Fibroblast of lung (primary cell): ENCODE results near the gene CDKN2A.

Experiments used
- EZH2 ChIP-seq: IDR thresholded peaks from 2 replicates; pipeline ENCODE4 v1.5.1; 2012; ENCODE audit warnings: low read length, control low read depth, mild to moderate bottlenecking; ENCODE audit errors: missing control alignments
- TF ChIP-seq, protein P1 (sequence below), 2 donors: IDR thresholded peaks in 1 of 2; conservative IDR thresholded peaks in 1 of 2; 1 replicate in 1 of 2; 2 replicates in 1 of 2; pipeline ENCODE4 v1.5.1; 2011 to 2012; ENCODE audit warnings: low read length in 2 of 2, control low read depth in 1 of 2, inconsistent platforms in 1 of 2, low read depth in 1 of 2, mild to moderate bottlenecking in 1 of 2

DNA sequence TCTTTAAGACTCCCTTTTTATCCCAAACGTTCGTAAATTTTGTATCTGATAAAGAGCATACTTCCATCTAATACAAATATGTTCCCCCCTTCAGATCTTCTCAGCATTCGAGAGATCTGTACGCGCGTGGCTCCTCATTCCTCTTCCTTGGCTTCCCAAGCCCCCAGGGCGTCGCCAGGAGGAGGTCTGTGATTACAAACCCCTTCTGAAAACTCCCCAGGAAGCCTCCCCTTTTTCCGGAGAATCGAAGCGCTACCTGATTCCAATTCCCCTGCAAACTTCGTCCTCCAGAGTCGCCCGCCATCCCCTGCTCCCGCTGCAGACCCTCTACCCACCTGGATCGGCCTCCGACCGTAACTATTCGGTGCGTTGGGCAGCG, 19.9 kb downstream of the CDKN2A start:
- TF ChIP-seq, protein P1, sequence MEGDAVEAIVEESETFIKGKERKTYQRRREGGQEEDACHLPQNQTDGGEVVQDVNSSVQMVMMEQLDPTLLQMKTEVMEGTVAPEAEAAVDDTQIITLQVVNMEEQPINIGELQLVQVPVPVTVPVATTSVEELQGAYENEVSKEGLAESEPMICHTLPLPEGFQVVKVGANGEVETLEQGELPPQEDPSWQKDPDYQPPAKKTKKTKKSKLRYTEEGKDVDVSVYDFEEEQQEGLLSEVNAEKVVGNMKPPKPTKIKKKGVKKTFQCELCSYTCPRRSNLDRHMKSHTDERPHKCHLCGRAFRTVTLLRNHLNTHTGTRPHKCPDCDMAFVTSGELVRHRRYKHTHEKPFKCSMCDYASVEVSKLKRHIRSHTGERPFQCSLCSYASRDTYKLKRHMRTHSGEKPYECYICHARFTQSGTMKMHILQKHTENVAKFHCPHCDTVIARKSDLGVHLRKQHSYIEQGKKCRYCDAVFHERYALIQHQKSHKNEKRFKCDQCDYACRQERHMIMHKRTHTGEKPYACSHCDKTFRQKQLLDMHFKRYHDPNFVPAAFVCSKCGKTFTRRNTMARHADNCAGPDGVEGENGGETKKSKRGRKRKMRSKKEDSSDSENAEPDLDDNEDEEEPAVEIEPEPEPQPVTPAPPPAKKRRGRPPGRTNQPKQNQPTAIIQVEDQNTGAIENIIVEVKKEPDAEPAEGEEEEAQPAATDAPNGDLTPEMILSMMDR (conservative IDR thresholded peaks at IDR 0.05 in 1 of 2, IDR thresholded peaks at IDR 0.05 in 1 of 2; ENCODE audit: low read depth in 1 of 2, low read length in 2 of 2), result no peak
- TF ChIP-seq EZH2, result peak; percentile 88
